HG03469 (cell line): ENCODE results near the gene ZNF487.
A peak's percentile ranks its signal among the peaks of the same experiment; 100 is the strongest.
"Not testable (repeated sequence)": the region's sequence is repeated elsewhere in the genome, so short reads cannot be mapped to it uniquely, and the experiment has no call there.

Source experiments
- ATAC-seq: cut with Tn5 transposase; IDR thresholded peaks from one replicate; pipeline ENCODE4 v1.9.1; 2021; ENCODE audit warnings: mild to moderate bottlenecking, moderate library complexity, moderate number of reproducible peaks; ENCODE audit not compliant: unreplicated experiment

The ZNF487 gene

DNA sequence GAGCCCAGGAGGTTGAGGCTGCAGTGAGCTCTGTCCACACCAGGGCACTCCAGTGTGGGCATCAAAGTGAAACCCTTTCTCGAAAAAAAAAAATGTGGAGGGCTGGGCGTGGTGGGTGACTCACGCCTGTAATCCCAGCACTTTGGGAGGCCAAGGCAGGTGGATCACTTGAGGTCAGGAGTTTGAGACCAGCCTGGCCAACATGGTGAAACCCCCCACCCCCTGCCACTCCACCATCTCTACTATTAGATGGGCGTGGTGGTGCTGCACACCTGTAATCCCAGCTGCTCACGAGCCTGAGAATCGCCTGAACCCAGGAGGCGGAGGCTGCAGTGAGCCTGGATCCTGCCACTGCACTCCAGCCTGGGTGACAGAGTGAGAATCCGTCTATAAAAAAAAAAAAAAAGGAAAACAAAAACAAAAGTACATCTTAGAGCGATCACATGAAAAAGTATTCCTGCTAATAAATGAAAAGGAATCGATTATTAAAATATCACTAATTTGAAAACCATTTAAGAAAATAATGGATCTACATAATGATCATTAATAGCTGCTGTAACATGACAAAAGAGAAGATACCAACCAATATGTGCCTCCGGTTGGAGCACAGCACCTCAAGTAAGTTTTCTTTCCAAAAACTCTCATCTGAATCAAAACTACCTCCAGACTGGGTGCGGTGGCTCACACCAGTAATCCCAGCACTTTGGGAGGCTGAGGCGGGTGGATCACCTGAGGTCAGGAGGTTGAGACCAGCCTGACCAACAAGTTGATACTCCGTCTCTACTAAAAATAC, 32.8 kb upstream of the ZNF487 start:
- ATAC-seq: no peak

- ATAC-seq: no peak
Measured at GRCh38 chr10:43404704-43405084, 32.2 kb upstream of the ZNF487 start.

GRCh38 chr10:43407148-43407575, 29.7 kb upstream of the ZNF487 start:
- no peak for ATAC-seq

DNA sequence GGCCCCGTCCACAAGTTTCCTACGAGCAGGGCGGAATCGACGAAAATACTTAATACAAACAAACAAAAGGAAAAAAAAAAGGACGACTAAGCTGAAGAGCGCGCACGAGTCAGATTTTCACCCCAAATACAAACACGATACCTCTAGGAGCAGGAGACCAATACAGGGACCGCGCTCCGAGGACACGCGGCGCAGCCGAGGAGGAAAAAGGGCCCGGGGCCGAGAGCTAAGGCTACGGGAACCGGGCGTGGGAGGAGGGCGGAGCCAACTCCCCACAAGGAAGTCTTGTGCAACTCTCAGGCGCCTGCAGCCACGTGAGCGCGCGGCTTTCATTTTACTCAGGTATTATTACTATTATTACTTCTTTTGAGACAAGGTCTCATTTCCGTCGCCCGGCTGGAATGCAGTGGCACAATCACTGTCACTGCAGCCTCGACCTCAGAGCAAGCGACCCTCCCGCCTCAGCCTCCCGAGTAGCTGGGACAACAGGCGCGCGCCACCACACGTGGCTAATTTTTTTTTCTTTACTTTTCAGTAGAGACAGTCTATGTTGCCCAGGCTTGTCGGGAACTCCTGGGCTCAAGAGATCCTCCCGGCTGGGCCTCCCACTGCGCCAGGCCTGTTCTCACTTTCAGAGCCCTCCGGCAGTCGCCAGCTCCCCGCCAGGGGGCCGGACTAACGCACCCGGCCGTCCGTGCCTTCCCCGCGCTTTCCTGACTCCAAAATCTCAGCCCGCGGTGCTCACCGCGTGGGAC, 29.2 kb upstream of the ZNF487 start:
- ATAC-seq: peak; percentile 42

GRCh38 chr10:43408331-43408709, 28.6 kb upstream of the ZNF487 start:
- no peak for ATAC-seq

DNA sequence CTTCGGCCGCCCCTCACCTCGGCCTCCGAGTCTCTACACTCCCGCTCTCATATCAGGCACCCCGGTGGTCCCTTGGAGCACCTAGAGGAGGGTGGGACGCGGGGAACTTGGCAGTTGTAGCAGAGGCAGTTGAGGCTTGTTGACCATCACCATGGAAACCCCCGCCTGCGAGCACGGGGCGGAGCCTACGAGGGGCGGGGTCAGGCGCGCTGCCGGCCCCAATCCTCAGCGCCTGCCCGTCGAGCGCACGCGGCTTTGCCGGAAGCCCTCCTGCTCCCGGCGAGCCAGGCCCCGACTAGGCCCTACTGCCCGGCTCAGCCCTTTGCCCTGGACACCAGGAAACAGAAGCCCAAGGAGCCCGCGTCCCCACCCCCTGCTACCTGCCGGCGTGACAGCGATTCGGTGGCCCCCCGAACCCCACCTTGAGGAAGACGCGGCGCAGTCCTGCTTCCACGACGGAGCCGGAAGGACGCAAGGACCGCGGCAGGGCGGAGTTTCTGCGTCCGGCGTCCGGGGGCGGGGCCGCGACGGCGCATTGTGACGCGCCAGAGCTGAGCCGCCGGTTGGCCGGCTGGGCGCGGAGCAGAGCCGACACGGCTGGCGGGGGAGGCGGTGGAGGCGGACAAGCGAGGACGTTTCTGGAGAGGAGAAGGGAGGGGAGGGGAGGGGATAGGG, 28.1 kb upstream of the ZNF487 start, which contains the start of gene HNRNPF:
HNRNPF (minus strand) TSS at position 477 of the 675 bp plus-strand sequence. CDS start 21,302 bp downstream, outside the sequence.
- peak; percentile 55 for ATAC-seq

- ATAC-seq: no peak
Measured at GRCh38 chr10:43409385-43410109, 27.4 kb upstream of the ZNF487 start.

- no peak for ATAC-seq
Measured at GRCh38 chr10:43410345-43410744, 26.6 kb upstream of the ZNF487 start.

DNA sequence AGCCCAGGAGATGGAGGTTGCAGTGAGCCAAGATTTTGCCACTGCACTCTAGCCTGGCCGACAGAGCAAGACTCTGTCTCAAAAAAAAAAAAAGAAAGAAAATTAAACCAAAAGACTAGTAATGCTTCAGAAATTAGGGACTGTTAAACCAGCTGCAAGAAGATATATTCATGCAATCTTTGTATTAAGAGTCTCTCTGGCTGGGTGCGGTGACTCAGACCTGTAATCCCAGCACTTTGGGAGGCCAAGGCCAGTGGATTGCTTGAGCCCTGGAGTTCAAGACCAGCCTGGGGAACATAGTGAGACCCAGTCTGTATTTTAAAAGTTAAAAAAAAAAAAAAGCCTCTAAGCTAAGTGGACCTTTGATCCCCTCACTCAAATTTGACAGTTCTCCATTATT, 25.4 kb upstream of the ZNF487 start:
- no peak for ATAC-seq

GRCh38 chr10:43415544-43415943, 21.4 kb upstream of the ZNF487 start:
- no peak for ATAC-seq

DNA sequence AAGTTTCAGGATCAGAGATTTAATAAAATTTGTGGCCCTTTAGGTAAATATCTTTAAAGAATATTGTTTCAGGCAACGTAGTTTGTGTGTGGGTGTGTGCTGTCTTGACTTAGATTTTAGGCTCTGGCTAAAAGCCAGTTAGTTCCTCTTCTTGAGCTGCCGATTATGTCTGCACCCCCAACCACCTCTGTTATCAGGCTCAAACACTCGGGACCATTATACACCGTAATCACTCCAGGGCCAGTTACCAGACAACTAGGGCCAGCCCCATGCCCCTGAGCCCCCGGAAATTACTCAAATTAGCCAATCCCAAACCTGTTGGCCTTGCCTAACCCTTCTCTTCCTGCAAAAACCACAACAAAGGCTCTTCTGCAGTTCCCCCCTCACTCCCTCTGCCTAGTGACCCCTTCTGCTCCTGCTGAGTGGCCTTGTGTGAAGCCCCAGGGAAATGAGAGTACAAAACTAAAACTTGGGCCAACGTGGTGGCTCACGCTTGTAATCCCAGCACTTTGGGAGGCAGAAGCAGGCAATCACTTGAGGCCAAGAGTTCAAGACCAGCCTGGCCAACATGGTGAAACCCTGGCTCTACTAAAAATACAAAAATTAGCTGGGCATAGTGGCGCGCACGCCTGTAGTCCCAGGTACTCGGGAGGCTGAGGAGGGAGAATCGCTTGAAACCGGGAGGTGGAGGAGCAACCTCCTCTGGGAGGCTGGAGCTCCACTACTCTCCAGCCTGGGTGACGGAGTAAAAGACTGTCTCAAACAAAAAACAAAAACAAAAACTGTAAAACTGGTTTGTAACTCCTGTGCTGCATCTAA, 18.8 kb upstream of the ZNF487 start:
- ATAC-seq: no peak

- ATAC-seq: no peak
Measured at GRCh38 chr10:43419997-43420368, 16.9 kb upstream of the ZNF487 start.

GRCh38 chr10:43420369-43421200, 16.3 kb upstream of the ZNF487 start:
- ATAC-seq: peak; percentile 65

GRCh38 chr10:43421201-43421507, 15.8 kb upstream of the ZNF487 start:
- ATAC-seq: no peak

GRCh38 chr10:43421519-43421918, 15.4 kb upstream of the ZNF487 start:
- ATAC-seq: no peak

- ATAC-seq: not testable (repeated sequence)
Measured at GRCh38 chr10:43421944-43422343, 15.0 kb upstream of the ZNF487 start.

GRCh38 chr10:43424416-43424815, 12.5 kb upstream of the ZNF487 start:
- no peak for ATAC-seq

DNA sequence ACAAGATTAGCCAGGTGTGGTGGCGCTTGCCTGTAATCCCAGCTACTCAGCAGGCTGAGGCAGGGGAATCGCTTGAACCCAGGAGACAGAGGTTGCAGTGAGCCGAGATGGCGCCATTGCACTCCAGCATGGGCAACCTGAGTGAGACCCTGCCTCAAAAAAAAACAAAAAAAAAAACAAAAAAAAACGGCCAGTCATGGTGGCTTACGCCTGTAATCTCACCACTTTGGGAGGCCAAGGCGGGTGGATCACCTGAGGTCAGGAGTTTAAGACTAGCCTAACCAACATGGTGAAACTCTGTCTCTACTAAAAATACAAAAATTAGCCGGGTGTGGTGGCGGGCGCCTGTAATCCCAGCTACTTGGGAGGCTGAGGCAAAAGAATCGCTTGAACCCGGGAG, 10.4 kb upstream of the ZNF487 start:
- ATAC-seq: not testable (repeated sequence)

GRCh38 chr10:43427166-43427825, 9.6 kb upstream of the ZNF487 start:
- peak; percentile 52 for ATAC-seq
